Measurements from ENCODE around the gene ANO7.

Gene ANO7

DNA sequence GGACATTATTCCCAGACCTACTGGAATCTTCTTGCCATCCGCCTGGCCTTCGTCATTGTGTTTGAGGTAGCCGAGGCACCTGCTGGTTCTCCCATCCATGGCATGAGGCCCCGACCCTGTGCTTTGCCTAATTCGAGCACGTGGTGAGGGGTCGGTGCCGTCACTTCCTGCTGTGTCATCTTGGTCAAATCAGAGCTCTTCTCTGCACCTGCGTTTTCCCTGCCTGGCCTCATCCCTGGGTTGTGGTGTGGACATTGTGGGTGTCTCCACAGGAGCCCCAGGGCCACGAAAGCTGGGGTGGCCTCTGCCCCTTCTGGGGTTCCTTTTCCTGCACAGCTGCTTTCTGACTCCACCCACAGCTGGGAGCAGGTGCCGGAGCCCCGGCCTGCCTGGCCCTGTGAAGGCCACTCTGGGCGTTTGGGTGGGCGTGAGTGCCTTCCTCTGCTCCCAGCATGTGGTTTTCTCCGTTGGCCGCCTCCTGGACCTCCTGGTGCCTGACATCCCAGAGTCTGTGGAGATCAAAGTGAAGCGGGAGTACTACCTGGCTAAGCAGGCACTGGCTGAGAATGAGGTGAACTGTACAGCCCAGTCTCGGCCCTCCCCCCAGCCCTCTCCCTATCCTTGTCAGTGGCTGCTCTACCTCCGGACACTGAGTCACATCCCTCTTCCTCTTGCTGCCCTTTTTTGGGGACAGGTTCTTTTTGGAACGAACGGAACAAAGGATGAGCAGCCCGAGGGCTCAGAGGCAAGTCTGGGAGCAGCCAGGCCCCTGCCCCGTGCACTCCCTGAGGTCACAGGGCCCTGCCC is 34.9 kb downstream of the ANO7 start:
- no peak overlapping the region for H3K4me3 ChIP-seq
- H3K27ac ChIP-seq, result no peak overlapping the region

DNA sequence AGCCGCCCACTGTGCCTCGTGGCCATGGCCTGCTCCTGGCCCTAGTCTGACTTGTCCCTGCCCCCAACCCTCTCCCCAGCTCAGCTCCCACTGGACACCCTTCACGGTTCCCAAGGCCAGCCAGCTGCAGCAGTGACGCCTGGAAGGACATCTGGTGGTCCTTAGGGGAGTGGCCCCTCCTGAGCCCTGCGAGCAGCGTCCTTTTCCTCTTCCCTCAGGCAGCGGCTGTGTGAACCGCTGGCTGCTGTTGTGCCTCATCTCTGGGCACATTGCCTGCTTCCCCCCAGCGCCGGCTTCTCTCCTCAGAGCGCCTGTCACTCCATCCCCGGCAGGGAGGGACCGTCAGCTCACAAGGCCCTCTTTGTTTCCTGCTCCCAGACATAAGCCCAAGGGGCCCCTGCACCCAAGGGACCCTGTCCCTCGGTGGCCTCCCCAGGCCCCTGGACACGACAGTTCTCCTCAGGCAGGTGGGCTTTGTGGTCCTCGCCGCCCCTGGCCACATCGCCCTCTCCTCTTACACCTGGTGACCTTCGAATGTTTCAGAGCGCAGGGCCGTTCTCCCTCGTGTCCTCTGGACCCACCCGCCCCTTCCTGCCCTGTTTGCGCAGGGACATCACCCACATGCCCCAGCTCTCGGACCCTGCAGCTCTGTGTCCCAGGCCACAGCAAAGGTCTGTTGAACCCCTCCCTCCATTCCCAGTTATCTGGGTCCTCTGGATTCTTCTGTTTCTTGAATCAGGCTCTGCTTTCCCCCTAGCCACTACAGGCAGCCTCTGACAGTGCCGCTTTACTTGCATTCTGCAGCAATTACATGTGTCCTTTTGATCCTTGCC is 35.8 kb downstream of the ANO7 start:
- H3K27ac ChIP-seq, result no peak overlapping the region
- H3K4me3 ChIP-seq, result no peak overlapping the region

DNA sequence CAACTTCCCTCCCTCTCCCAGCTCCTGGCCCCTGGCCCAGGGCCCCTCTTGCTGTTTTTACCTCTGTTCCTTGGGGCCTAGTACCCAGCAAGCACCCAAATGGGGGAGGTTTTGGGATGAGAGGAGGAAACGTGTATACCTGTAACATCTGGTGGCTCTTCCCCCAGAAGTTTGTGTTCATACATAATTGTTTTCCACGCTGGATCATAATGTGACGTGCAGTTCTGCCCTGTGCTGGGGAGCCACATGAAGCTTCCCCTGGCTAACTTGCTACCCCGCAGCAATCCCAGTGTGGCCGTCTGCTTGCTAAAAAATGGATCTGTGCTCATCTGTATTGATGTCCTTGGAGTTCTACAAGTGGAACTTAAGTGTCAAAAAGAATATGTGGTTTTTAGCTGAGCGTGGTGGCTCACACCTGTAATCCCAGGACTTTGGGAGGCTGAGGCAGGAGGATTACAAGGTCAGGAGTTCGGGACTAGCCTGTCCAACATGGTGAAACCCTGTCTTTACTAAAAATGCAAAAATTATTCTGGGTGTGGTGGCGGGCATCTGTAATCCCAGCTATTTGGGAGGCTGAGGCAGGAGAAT is 36.5 kb downstream of the ANO7 start:
- H3K27ac ChIP-seq, result no peak overlapping the region
- no peak overlapping the region for H3K4me3 ChIP-seq

DNA sequence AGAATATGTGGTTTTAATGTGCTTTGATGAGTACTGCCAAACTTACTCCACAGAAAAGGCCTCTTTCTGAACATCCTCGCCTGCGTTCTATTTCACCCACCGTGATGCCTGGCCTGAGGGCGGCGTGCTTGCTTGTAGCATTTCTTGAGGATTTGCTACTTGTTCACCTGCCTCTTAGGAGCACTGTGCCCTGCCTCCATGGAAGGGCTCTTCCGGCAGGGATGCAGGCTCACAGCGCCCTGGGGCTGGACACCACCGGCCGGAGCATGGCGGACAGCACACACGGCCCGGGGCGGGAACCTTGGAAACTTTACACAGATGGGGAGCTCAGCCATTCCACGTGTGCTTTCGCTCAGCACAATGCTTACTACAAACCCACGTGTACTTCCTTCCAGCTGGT is 37.1 kb downstream of the ANO7 start:
- Histone ChIP-seq H3K4me3 (no peak overlapping the region), H3K27ac (no peak overlapping the region)

DNA sequence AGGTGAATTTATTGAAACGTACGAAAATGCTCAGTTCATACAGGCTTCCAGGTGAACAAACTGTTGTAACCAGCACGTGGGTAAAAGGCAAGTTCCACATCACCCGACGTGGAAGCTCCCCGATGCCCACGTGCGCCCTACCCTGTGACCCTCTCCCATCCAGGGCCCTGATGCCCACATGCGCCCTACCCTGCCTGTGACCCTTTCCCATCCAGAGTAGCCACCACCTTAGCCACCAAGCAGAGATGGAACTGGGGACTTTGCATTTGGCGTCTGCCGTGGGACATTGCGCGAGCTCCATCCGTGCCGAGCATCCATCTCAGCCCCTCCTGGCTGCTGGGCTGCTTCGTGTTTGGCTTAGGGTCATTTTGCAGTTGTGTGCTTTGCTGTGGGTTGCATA is 37.5 kb downstream of the ANO7 start:
- Histone ChIP-seq H3K4me3 (no peak overlapping the region), H3K27ac (no peak overlapping the region)

DNA sequence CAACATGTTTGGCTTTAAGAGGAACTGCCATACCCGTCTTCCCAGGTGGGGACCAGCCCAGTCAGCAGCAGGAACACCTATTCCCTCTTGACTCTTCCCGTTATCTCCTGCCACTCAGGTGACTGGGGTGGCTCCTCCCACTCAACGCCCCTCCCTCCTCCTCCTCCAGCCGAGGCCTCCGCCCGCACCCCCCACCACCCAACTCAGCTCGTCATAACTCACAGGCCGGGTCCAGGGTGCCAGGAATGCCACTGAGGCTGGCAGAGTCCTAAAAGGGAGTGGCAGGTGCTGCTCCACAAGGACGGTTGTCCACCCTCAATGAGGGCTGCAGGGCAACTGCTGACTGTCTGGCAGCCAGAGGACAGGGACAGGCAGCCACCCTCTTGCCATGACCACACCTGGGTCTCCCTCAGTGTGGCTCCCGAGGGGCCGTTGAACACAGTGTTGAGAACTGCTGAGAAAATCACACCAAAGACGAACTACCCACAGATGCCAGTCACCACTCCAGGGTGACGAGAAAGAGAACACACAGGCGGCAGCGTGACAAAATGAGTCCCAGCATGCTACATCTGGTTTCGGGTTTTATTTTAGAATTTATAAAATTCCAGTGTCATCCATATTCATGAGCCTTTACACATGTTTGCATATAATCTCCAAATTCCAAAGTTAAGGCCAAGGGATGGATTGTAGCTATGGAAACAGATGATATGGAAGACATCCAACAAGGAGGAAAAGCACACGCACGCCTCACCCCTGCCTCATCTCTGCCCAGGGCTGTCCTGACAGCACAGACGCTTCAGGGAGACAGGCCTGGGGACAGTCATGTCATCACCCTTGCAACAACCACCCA is 38.5 kb downstream of the ANO7 start:
- Histone ChIP-seq H3K27ac (no peak overlapping the region), H3K4me3 (no peak overlapping the region)

DNA sequence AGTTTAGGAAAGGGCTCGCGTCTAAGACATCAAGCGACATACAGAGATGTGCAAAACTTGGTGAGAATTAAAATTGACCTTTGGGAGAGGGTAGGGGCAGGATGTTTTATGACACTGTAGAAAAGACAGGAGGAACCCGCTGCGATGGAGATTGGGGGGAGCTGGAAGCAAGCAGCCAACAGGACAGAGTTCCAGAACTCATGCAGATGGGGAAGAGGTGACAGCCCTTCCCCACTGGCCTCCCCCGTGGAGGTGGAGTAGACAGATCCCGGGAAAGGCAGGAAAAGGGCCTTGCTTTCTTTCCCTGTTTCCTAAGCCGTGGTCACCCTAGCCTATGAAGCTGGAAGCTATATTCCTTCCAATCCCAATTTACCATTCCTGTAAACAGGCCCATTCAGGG is 39.1 kb downstream of the ANO7 start:
- H3K27ac ChIP-seq, result no peak overlapping the region
- no peak overlapping the region for H3K4me3 ChIP-seq

DNA sequence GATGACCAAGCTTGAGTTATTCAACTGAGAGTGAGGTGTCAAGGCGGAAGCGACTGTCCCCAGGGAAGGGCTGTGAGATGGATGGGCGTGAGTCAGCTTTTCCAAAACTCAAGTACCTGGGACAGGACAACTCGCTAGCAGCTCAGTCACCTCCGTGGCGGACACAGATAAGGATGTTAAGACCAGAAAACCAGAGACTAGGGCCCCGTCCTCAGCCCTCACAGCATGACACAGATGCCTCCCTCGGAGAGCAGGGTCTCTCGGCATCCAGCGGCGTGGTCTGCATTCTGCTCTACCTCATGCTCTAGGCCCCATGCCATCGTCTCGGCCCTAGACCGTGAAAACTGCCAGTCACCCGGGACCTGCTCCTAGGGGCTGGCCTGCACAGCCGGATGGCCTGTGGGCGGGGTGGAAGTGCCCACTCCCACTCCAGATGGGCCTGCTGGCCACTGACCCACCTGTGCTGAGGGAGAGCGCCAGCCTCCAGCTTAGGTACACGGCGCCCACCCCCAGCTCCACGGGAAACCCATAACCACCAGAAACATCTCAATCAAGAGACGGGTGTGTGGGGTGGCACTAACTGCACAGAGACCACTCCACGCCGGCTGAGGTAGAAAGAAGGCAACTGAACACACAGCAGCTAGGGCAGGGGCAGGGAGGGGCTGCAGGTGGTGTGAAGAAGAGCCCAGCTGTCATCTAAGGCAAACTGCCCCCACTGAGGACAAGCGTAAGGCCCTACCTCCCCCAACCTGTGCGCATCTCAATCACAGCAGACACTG is 39.8 kb downstream of the ANO7 start:
- Histone ChIP-seq H3K4me3 (no peak overlapping the region), H3K27ac (no peak overlapping the region)

DNA sequence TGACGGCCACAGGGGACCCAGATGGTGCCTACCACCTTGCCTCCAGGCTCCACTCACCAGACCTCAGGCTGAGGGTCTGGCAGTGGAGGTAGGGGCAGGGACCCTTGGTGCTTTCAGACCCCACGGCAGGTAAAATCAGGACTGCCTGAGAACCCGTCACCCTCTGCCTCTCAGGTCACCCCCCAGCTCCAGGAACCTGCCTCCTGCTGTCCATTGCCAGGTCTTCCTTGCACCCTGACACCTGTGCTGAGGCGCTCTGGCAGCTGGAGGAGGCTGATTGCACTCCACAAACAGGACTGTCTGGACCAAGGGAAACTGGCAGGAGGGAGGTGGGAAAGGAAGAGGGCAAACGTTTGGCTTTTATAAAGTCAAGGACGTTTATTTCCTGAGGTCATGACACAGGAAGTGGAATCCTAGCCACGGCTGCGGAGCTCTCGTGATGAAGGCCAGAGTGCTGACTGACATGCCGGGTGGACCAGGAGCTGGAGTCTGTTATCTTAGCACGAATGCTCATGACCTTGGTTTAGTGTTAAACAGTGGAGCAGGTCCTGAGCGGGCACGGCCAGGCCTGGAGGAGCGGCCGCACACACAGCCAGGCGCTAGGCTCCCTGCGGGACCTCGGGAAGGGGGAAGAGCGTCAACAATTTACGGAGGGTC is 40.5 kb downstream of the ANO7 start:
- Histone ChIP-seq H3K4me3 (no peak overlapping the region), H3K27ac (no peak overlapping the region)

DNA sequence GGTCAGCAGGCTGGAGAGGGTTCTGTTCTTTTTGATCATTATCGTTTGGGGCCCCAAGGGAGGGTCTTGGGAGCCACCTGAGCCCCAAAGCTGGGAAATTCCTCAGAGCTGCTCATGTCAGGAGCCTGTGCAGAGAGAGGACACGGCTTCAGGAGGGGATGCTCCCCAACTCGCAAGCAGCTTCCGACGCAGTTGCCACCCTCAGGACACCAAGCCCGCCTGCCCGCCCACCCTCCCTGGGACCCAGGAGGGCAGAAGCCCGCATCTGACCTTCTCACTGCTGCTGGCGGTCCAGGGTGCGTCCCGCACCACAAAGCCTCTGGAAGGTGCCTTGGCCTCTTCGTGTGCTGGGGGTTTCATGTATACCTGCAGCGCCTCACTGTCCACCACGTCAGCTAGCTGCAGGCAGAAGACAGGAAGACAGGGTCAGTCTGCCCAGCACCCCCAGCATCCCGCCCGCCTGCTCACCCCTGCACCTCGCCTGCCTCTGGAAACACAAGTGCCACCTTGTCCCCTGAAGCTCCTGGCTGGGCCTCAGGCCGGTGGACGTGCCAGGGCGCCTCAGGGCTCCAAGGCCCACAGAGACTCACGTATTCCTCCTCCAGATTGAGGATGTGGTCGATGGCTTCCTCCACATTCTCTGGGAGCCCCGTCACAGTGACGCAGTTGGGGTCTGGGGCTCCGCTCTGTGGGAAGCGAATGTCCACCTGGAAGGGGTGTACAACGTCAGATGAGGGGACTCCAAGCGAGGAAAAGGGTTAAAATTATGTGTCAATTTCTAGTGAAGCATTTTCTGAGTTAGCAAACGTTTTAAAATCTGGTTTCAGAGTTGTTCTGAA is 41.3 kb downstream of the ANO7 start:
- H3K4me3 ChIP-seq, result no peak overlapping the region
- no peak overlapping the region for H3K27ac ChIP-seq

DNA sequence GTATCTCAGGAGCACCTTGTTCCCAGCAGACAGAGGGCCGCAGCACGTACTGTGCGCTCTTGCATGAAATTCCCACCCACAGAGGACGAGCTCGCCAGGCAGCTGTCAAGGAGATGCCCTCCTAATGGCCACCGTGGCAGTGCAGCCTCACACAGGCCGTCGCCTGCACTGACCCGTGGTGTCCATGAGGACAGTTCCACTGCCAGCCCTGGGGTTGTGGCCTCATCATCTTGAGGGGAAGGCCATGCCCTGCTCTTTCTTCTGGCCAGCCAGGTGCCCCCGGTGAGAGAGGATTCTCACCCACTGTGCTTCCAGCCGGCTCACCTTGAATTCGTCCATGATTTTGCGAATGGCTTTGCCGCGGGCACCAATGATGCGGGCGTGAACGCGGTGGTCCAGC is 42.0 kb downstream of the ANO7 start:
- H3K4me3 ChIP-seq, result no peak overlapping the region
- H3K27ac ChIP-seq, result no peak overlapping the region

DNA sequence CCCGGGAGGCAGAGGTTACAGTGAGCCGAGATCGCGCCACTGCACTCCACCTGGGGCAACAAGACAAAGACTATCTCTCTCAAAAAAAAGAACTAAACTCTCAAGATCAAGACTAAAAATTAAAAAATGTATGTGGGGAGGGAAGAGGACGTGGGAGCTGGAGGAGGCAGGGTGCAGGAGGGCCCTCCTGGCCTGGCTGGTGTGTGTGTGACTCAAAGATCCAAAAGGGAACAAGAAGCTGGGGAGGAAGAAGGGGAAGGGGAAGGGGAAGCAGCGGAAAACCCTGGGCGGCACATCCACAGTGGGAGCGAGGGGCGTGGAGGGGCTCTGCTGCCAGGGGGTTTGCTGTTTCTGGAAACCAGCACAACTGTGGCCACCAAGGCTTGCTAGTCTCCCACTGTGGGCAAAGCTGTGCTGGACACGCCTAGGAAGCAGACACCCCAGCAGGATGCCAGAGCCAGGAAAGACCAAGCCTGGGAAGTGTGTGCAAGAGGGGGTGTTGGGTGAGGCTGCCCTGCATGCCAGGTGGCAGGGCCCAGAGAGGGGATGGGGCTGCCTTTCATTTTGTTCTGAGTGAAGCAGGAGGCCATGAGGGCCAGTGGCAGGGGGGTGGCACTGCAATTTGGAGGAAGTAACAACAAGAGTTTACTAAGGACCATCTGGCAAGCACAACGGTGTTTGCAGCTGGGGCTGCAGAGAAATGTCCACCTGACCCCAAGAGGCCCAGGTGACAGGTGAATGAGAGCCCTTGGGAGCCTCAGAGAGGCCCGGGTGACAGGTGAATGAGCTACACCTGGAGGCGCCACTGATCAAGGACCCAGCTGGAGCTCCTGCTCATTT is 44.5 kb downstream of the ANO7 start:
- Histone ChIP-seq H3K4me3 (no peak overlapping the region), H3K27ac (no peak overlapping the region)

DNA sequence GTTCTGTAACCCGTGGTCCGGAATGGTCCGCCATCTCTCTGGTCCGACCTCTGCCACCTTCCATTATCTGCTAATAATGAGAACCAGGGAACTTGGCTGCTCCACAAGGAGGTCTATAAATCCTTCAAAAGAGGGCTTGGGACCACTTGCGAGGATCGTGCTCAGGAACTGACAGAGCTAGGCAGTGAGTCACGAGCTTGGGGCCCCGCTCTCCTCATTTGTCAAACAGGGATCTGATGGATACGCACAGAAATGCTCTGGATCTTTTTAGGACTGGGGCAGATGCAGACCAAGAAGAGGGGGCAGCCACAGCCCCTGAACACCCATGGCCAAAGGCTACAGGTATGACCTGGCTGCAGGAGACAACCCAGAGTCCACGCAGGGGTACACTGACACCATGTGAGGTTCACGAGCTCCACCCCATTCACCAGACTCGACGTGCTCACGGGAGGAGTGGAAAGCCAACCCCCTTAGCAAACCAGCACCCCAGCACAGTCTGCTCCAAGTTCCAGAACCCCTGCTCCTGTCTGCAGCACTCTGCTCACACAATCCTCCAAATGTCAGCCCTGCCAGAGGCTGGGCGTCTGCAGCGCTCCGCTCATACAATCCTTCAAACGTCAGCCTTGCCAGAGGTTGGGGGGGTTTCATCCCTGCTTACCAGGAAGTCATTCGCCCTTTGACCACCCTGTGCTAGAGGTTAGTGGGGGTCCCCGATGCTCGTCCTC is 45.8 kb downstream of the ANO7 start:
- H3K4me3 ChIP-seq, result no peak overlapping the region
- no peak overlapping the region for H3K27ac ChIP-seq

DNA sequence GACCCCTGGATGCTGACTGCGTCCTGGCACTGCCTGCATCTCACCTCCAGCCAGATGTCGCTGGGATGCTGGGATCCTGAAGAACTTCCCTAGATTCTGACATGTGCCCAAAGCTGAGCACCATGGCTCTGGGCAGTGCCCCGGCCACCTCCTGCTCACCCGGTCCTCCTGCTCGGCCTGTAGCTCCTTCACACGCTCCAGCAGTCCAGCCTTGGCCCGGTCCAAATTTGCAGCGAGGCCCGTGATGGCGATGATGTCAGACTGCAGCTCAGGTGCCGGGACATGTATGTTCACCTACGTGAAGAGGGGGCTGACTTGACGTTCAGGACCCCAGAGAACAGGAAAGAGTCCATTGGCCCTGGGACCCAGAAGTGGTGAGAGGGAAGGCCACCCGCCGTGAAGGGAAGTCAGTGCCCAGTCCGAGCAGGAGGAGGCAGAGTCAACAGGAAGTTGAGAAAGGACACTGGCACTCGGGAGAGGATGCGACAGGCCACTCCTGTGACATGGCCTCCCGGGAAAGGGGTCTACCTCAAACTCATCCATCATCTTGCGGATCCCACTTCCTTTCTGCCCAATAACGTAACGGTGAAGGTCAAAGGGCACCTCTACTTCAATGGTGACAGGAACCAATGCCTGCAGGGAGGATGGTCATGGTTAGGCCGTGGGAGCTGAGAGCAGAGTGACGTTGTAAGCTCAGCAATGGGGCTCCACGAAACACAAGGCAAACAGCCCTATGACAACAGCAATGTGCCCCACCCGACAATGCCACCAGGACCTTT is 46.7 kb downstream of the ANO7 start:
- H3K4me3 ChIP-seq, result no peak overlapping the region
- no peak overlapping the region for H3K27ac ChIP-seq

DNA sequence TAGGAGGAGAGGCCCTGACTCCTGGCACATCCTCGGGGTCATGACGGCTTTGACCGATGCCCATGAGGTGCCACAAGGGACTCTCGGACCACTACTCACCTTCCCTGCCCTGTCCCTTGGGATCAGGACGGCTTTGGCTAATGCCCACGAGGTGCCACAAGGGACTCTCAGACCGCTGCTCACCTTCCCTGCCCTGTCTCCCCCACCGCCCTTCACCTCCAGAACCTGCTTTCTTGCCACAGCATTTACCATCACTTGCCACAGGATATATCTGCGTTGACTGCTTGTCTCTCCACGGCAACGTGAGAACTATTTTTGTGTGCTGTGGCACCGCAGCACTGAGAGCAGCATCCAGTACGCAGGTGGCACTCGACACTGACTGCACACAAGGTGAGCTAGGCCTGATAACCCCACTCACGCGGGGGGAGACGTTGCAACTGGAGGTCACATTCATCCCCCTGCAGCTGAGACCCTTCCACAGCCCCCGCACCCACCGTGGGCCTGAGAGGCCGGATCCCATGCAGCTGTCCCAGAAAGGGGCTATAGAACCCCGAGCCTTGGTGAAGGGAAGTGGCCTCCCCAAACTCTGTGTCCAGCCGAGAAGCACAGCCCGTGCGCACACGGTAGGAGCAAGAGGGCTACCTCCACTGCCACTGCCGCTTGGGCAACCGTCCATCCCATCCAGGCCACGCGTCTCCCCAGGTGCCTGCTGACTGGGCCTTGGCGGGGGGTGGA is 47.5 kb downstream of the ANO7 start:
- H3K27ac ChIP-seq, result no peak overlapping the region

More for the DNA sequence above, 47.5 kb downstream of the ANO7 start:
- H3K4me3 ChIP-seq, result no peak overlapping the region

All from skin epidermis (tissue), 12 donors.